Measurements from ENCODE around the gene COL19A1.

The COL19A1 gene

GRCh38 chr6:69926745-69927144, 60.4 kb downstream of the COL19A1 start:
- H3K27me3 ChIP-seq: no peaks in the 10 kb centered on the region
- H3K9me3 ChIP-seq: no peaks in the 10 kb centered on the region
- no peak overlapping the region for H3K27ac ChIP-seq
- no peaks in the 10 kb centered on the region for H3K36me3 ChIP-seq
- H3K4me3 ChIP-seq (ENCODE audit: low read depth in 1 of 2, low read length in 1 of 2): no peak overlapping the region
- H3K4me1 ChIP-seq (ENCODE audit: control insufficient read depth in 1 of 2, insufficient read depth in 1 of 2, low read depth in 1 of 2, low read length in 1 of 2): no peaks in the 10 kb centered on the region
- TF ChIP-seq CTCF (IDR thresholded peaks at IDR 0.05): no peak

GRCh38 chr6:69933239-69933638, 66.9 kb downstream of the COL19A1 start:
- Histone ChIP-seq H3K27me3 (no peaks in the 10 kb centered on the region), H3K27ac (no peak overlapping the region), H3K36me3 (no peaks in the 10 kb centered on the region), H3K4me3 (ENCODE audit: low read depth in 1 of 2, low read length in 1 of 2) (no peak overlapping the region), H3K4me1 (ENCODE audit: control insufficient read depth in 1 of 2, insufficient read depth in 1 of 2, low read depth in 1 of 2, low read length in 1 of 2) (no peaks in the 10 kb centered on the region), H3K9me3 (no peaks in the 10 kb centered on the region)
- TF ChIP-seq CTCF (IDR thresholded peaks at IDR 0.05): no peak

- Histone ChIP-seq H3K9me3 (no peaks in the 10 kb centered on the region), H3K27ac (no peak overlapping the region), H3K4me3 (ENCODE audit: low read depth in 1 of 2, low read length in 1 of 2) (no peak overlapping the region), H3K36me3 (no peaks in the 10 kb centered on the region), H3K4me1 (ENCODE audit: control insufficient read depth in 1 of 2, insufficient read depth in 1 of 2, low read depth in 1 of 2, low read length in 1 of 2) (no peaks in the 10 kb centered on the region), H3K27me3 (no peaks in the 10 kb centered on the region)
- no peak for TF ChIP-seq CTCF (IDR thresholded peaks at IDR 0.05)
Observed at GRCh38 chr6:69935079-69935478, 68.7 kb downstream of the COL19A1 start.

GRCh38 chr6:69936674-69937363, 70.5 kb downstream of the COL19A1 start:
- Histone ChIP-seq H3K4me1 (ENCODE audit: control insufficient read depth in 1 of 2, insufficient read depth in 1 of 2, low read depth in 1 of 2, low read length in 1 of 2) (no peaks in the 10 kb centered on the region), H3K9me3 (no peaks in the 10 kb centered on the region), H3K4me3 (ENCODE audit: low read depth in 1 of 2, low read length in 1 of 2) (no peak overlapping the region), H3K27me3 (no peaks in the 10 kb centered on the region), H3K27ac (no peak overlapping the region), H3K36me3 (no peaks in the 10 kb centered on the region)
- TF ChIP-seq CTCF (IDR thresholded peaks at IDR 0.05): no peak

- no peak for TF ChIP-seq CTCF (IDR thresholded peaks at IDR 0.05)
- no peaks in the 10 kb centered on the region for H3K4me1 ChIP-seq (ENCODE audit: control insufficient read depth in 1 of 2, insufficient read depth in 1 of 2, low read depth in 1 of 2, low read length in 1 of 2)
- H3K9me3 ChIP-seq: no peaks in the 10 kb centered on the region
- no peak overlapping the region for H3K27ac ChIP-seq
- no peak overlapping the region for H3K4me3 ChIP-seq (ENCODE audit: low read depth in 1 of 2, low read length in 1 of 2)
- no peaks in the 10 kb centered on the region for H3K36me3 ChIP-seq
- H3K27me3 ChIP-seq: no peaks in the 10 kb centered on the region
Observed at GRCh38 chr6:69937402-69938136, 71.2 kb downstream of the COL19A1 start.
